HepG2 (cell line): Measurements from ENCODE around the gene PSEN1. TPM values are rescaled to one million over a fixed set of nuclear protein-coding genes. Genes with fewer than 3 reads are reported as not detected.

ENCODE experiments used
- ATF3 ChIP-seq: sonication (generic); formaldehyde crosslinking; IDR thresholded peaks from 2 replicates; pipeline ENCODE4 v1.4.0; 2020; ENCODE audit warnings: missing genetic modification reagents
- GRHL1 ChIP-seq: sonication (generic); formaldehyde crosslinking; conservative IDR thresholded peaks from 2 replicates; pipeline ENCODE4 v1.8.0; 2022; ENCODE audit warnings: missing genetic modification reagents
- NFIB ChIP-seq: sonication (generic); formaldehyde crosslinking; IDR thresholded peaks from 2 replicates; pipeline ENCODE4 v1.9.0; 2021; ENCODE audit warnings: missing genetic modification reagents, mild to moderate bottlenecking, borderline replicate concordance
- TBP ChIP-seq: sonication (generic); formaldehyde crosslinking; IDR thresholded peaks from 2 replicates; pipeline ENCODE4 v1.5.0; 2020; ENCODE audit warnings: missing genetic modification reagents
- TCF7 ChIP-seq: sonication (generic); IDR thresholded peaks from 2 replicates; pipeline ENCODE4 v1.6.1; 2016; ENCODE audit warnings: antibody characterized with exemption, low read depth
- ZBED4 ChIP-seq: sonication (generic); formaldehyde crosslinking; IDR thresholded peaks from 2 replicates; pipeline ENCODE4 v1.4.0; 2020; ENCODE audit warnings: missing genetic modification reagents, borderline replicate concordance
- ZHX2 ChIP-seq, 2 experiments: sonication (generic) in 1 of 2; formaldehyde crosslinking in 1 of 2; IDR thresholded peaks; 2 replicates each; pipeline versions ENCODE4 v1.6.1 to v1.9.0; 2014 to 2022; ENCODE audit warnings: antibody characterized with exemption in 1 of 2, borderline replicate concordance in 1 of 2, inconsistent platforms in 1 of 2, low read depth in 1 of 2, missing genetic modification reagents in 1 of 2
- ZNF121 ChIP-seq: sonication (generic); formaldehyde crosslinking; IDR thresholded peaks from 2 replicates; pipeline ENCODE4 v1.5.0; 2020; ENCODE audit warnings: mild to moderate bottlenecking, missing genetic modification reagents
- ZNF546 ChIP-seq: sonication (generic); formaldehyde crosslinking; conservative IDR thresholded peaks from 2 replicates; pipeline ENCODE4 v1.8.1; 2023; ENCODE audit warnings: mild to moderate bottlenecking, missing genetic modification reagents
- polyA plus RNA-seq, 8 experiments: library from polyadenylated mRNA; depleted of rRNA in 3 of 8; stranded (reverse) in 7 of 8; unstranded in 1 of 8; fragments of >200 nt; fragmentation: Illumina TruSeq in 4 of 8; extraction: Trizol in 4 of 8; gene quantifications; 2 replicates each; pipeline versions ENCODE4 v1.2.1 to v1.2.3, GENCODE V29; 2011 to 2016; ENCODE audit warnings: low read depth in 4 of 8, missing spikeins in 1 of 8, mixed read lengths in 1 of 8; ENCODE audit not compliant: insufficient read depth in 1 of 8
- total RNA-seq, 5 experiments: library from RNA; depleted of rRNA; stranded (reverse); fragments of >200 nt; fragmentation: Illumina TruSeq; extraction: Trizol; gene quantifications; 2 replicates each; pipeline ENCODE4 v1.2.3, GENCODE V29; 2016; ENCODE audit warnings: low read depth in 1 of 5
- TF ChIP-seq, protein P1 (sequence below): sonication (generic); formaldehyde crosslinking; IDR thresholded peaks from 2 replicates; pipeline ENCODE4 v1.8.0; 2022; ENCODE audit warnings: mild to moderate bottlenecking, missing genetic modification reagents; ENCODE audit not compliant: insufficient replicate concordance
- TF ChIP-seq, protein P2 (sequence below): sonication (generic); formaldehyde crosslinking; IDR thresholded peaks from 2 replicates; pipeline ENCODE4 v1.4.0; 2020; ENCODE audit warnings: missing genetic modification reagents

PSEN1 gene
- total and polyA plus RNA-seq, 2 of the 13 experiments (the other 11 are each of a cell fraction or from before 2014, with no cell fraction given) = 12.5 to 26.6 TPM

DNA sequence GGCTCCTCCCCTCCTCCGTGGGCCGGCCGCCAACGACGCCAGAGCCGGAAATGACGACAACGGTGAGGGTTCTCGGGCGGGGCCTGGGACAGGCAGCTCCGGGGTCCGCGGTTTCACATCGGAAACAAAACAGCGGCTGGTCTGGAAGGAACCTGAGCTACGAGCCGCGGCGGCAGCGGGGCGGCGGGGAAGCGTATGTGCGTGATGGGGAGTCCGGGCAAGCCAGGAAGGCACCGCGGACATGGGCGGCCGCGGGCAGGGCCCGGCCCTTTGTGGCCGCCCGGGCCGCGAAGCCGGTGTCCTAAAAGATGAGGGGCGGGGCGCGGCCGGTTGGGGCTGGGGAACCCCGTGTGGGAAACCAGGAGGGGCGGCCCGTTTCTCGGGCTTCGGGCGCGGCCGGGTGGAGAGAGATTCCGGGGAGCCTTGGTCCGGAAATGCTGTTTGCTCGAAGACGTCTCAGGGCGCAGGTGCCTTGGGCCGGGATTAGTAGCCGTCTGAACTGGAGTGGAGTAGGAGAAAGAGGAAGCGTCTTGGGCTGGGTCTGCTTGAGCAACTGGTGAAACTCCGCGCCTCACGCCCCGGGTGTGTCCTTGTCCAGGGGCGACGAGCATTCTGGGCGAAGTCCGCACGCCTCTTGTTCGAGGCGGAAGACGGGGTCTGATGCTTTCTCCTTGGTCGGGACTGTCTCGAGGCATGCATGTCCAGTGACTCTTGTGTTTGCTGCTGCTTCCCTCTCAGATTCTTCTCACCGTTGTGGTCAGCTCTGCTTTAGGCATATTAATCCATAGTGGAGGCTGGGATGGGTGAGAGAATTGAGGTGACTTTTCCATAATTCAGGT lies at the start of gene PSEN1 (continued):
- TF ChIP-seq ATF3 (CRISPR knock-in tag) (no peak), NFIB (CRISPR knock-in tag) (no peak), TBP (CRISPR knock-in tag) (no peak), TCF7 (no peak), ZBED4 (no peak), ZNF546 (CRISPR knock-in tag) (no peak; the same call in 1 of the 2 replicates), ZHX2 (IDR thresholded peaks at IDR 0.05; ENCODE audit: low read depth) (no peak), ZHX2 (CRISPR knock-in tag; IDR thresholded peaks at IDR 0.05; ENCODE audit: borderline replicate concordance) (no peak), ZNF121 (CRISPR knock-in tag) (no peak), GRHL1 (no peak)
- TF ChIP-seq, protein P1, sequence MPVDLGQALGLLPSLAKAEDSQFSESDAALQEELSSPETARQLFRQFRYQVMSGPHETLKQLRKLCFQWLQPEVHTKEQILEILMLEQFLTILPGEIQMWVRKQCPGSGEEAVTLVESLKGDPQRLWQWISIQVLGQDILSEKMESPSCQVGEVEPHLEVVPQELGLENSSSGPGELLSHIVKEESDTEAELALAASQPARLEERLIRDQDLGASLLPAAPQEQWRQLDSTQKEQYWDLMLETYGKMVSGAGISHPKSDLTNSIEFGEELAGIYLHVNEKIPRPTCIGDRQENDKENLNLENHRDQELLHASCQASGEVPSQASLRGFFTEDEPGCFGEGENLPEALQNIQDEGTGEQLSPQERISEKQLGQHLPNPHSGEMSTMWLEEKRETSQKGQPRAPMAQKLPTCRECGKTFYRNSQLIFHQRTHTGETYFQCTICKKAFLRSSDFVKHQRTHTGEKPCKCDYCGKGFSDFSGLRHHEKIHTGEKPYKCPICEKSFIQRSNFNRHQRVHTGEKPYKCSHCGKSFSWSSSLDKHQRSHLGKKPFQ = no peak
- TF ChIP-seq, protein P2, sequence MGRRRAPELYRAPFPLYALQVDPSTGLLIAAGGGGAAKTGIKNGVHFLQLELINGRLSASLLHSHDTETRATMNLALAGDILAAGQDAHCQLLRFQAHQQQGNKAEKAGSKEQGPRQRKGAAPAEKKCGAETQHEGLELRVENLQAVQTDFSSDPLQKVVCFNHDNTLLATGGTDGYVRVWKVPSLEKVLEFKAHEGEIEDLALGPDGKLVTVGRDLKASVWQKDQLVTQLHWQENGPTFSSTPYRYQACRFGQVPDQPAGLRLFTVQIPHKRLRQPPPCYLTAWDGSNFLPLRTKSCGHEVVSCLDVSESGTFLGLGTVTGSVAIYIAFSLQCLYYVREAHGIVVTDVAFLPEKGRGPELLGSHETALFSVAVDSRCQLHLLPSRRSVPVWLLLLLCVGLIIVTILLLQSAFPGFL (CRISPR knock-in tag) = no peak
